ENCODE results near the gene GANAB. TPM values are rescaled to one million over a fixed set of nuclear protein-coding genes. Genes with fewer than 3 reads are reported as not detected.

GANAB gene
- total and polyA plus RNA-seq, 8 donors, result 270 to 341 (median 312) TPM

DNA sequence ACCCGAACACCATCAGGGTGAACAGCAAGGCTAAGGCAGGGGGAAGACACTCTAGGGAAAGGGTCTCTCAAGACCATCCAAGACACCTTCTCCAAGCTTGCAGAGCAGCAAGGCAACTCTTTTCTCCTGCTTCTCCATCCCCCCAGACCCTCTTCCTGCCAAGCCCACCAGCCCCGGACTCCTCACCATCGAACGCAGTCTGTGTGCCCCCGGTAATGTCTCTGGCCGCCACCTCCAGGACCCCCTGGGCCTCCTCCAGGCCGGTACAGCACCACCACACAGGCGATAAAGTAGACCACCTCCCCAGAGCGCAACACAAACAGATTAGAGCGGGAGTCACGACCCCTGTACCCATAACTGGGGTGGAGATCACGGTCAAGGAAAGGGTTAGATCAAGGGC lies 37.6 kb downstream of the GANAB start:
- Histone ChIP-seq H3K4me1 (peaks cover 11 to 51% of the 10 kb centered on the region in 2 donors), H3K27me3 (no peaks in the 10 kb centered on the region), H3K27ac (no peak overlapping the region), H3K36me3 (peaks cover 0 to 68% of the 10 kb centered on the region in 2 donors), H3K9me3 (no peaks in the 10 kb centered on the region), H3K4me3 (no peak overlapping the region)
- ATAC-seq (no peak), DNase-seq (peak in 1 of 4 donors; percentile 55)
- intact Hi-C loops (cut with DNase I), result no loop called here
- no peak for TF ChIP-seq CTCF (IDR thresholded peaks at IDR 0.05)

DNA sequence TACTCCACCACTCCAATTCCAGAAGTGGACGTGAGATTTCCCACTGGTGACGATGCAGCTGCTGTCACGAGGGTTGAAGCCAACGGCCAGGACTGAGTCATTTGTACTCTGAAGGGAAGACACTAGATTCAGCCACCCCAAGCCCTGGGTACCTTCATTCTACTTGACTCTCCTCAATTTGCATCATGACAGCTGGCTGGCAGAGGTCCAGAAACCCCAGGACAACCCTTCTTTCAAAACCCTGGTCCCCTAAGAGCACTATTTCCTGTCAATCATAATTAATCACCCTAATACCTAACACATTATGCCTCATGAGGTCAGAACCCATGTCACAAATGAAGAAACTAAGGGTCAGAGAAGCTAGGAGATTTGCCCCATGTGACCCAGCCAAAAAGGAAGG lies 38.7 kb downstream of the GANAB start:
- intact Hi-C loops (cut with DNase I), result no loop called here
- peak in 1 of 4 donors; percentile 10 for DNase-seq
- H3K36me3 ChIP-seq, result peaks cover 0 to 68% of the 10 kb centered on the region in 2 donors
- H3K4me3 ChIP-seq, result no peak overlapping the region
- H3K9me3 ChIP-seq, result no peaks in the 10 kb centered on the region
- peak overlapping the region in 1 of 2 donors; percentile 13 for H3K27ac ChIP-seq
- peaks cover 16 to 48% of the 10 kb centered on the region in 2 donors for H3K4me1 ChIP-seq
- no peaks in the 10 kb centered on the region for H3K27me3 ChIP-seq
- no peak for ATAC-seq
- no peak for TF ChIP-seq CTCF (IDR thresholded peaks at IDR 0.05)

- H3K4me1 ChIP-seq, result peaks cover 11 to 46% of the 10 kb centered on the region in 2 donors
- intact Hi-C loops (cut with DNase I), result no loop called here
- H3K36me3 ChIP-seq, result peaks cover 0 to 71% of the 10 kb centered on the region in 2 donors
- no peak for TF ChIP-seq CTCF (IDR thresholded peaks at IDR 0.05)
- no peak overlapping the region for H3K27ac ChIP-seq
- no peaks in the 10 kb centered on the region for H3K9me3 ChIP-seq
- no peak for ATAC-seq
- no peak overlapping the region for H3K4me3 ChIP-seq
- peak in 1 of 4 donors; percentile 47 for DNase-seq
- H3K27me3 ChIP-seq, result no peaks in the 10 kb centered on the region
Observed at GRCh38 chr11:62605902-62606301, 40.5 kb downstream of the GANAB start.

DNA sequence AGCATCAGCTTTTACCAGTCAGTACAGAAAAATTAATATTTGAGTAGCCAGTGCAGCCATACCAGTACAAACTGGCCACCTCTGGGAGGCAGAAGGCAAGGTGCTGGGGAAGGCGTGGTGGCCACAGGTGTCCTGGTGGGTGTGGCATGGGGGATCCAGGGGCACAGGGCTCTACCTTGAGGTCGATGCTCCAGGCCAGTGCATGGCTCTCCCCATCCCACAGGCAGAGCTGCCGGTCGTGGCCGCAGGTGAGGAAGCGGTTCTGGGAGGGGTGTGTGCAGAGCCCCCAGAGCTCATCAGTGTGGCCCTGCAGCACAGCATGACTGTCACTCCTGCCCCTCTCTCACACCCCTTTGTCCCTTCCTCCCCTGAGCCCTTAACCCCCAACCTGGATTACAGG lies 40.9 kb downstream of the GANAB start:
- no peak overlapping the region for H3K27ac ChIP-seq
- intact Hi-C loops (cut with DNase I), result no loop called here
- ATAC-seq (no peak), DNase-seq (peak in 1 of 4 donors; percentile 47)
- H3K27me3 ChIP-seq, result no peaks in the 10 kb centered on the region
- no peaks in the 10 kb centered on the region for H3K9me3 ChIP-seq
- H3K4me1 ChIP-seq, result peaks cover 8 to 44% of the 10 kb centered on the region in 2 donors
- H3K4me3 ChIP-seq, result no peak overlapping the region
- peaks cover 0 to 67% of the 10 kb centered on the region in 2 donors for H3K36me3 ChIP-seq
- TF ChIP-seq CTCF (IDR thresholded peaks at IDR 0.05), result no peak

DNA sequence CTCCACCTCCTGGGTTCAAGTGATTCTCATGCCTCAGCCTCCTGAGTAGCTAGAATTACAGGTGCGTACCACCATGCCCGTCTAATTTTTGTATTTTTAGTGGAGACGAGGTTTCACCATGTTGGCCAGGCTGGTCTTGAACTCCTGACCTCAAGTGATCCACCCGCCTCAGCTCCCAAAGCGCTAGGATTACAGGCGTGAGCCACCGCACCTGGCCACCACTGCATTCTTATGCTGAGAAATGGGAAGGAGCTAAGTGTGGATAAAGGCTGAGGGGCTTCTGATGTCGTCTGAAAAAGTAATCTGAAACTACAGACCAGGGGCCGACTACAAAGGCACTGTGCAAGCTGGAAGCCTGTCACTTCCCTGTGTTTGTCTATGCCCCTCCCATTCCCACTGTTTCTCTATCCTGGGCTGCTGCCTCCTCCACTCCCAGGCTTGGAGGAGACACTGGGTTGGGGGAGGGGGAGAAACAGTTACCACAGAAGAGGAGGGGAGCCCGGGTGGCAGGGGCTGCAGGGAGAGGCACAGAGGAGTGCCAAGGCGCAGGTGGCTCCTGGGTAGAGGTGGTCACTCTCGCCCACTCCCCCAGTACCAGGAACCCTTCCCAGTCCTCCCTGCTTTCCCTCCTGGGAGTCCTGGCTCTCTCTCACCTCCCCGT lies 41.8 kb downstream of the GANAB start:
- Histone ChIP-seq H3K27ac (no peak overlapping the region), H3K4me3 (no peak overlapping the region), H3K36me3 (peaks cover 0 to 63% of the 10 kb centered on the region in 2 donors), H3K4me1 (peaks cover 17 to 45% of the 10 kb centered on the region in 2 donors), H3K9me3 (no peaks in the 10 kb centered on the region), H3K27me3 (no peaks in the 10 kb centered on the region)
- DNase-seq (peak in 1 of 4 donors; percentile 41), ATAC-seq (no peak)
- no peak for TF ChIP-seq CTCF (IDR thresholded peaks at IDR 0.05)
- intact Hi-C loops (cut with DNase I), result no loop called here

Measured in left lung (tissue), 10 donors.